H1 (cell line): ENCODE results near the gene TMED4. TPM values are rescaled to one million over a fixed set of nuclear protein-coding genes. Genes with fewer than 3 reads are reported as not detected.

ENCODE experiments used
- CTCF ChIA-PET: fragments of 300-600 bp; sonication (Branson Sonifier 250); formaldehyde crosslinking; loops from one replicate; lab custom pipeline; 2021; ENCODE audit not compliant: partially characterized antibody; lab: Charles Lee
- POLR2A ChIA-PET: fragments of 300-600 bp; sonication (Branson Sonifier 250); formaldehyde crosslinking; loops from one replicate; lab custom pipeline; 2021; ENCODE audit warnings: inconsistent platforms; ENCODE audit not compliant: partially characterized antibody; lab: Charles Lee
- DNase-seq, 2 experiments: peaks; one replicate each; pipeline versions ENCODE4 v3.0.0 to v3.0.0-alpha.2; 2010 to 2022; ENCODE audit warnings: low spot score in 2 of 2, low read depth in 1 of 2, mixed read lengths in 1 of 2
- FAIRE-seq: peaks from 2 replicates; lab custom pipeline; 2011; peaks lifted over from hg19 to GRCh38; lab: Jason Lieb, UNC
- H2AFZ ChIP-seq: 2 replicates; pipeline ENCODE4 v1.8.1; 2012; ENCODE audit warnings: low read length, inconsistent platforms
- H2AK5ac ChIP-seq: 2 replicates; pipeline ENCODE4 v1.6.1; 2013; ENCODE audit warnings: low read depth, low read length
- H2BK120ac ChIP-seq: replicated peaks from 2 replicates; pipeline ENCODE3; 2013; ENCODE audit warnings: low read depth, low read length, inconsistent platforms
- H2BK12ac ChIP-seq: 2 replicates; pipeline ENCODE4 v1.6.1; 2013; ENCODE audit warnings: low read depth, low read length
- H2BK15ac ChIP-seq: 2 replicates; pipeline ENCODE4 v1.6.1; 2013; ENCODE audit warnings: low read length
- H2BK20ac ChIP-seq: 2 replicates; pipeline ENCODE4 v1.6.1; 2013; ENCODE audit warnings: low read length
- H2BK5ac ChIP-seq: 2 replicates; pipeline ENCODE4 v1.6.1; 2013; ENCODE audit warnings: low read depth, low read length
- H3K14ac ChIP-seq: 2 replicates; pipeline ENCODE4 v1.6.1; 2013; ENCODE audit warnings: inconsistent platforms; ENCODE audit not compliant: insufficient read length
- H3K18ac ChIP-seq: 2 replicates; pipeline ENCODE4 v1.6.1; 2013; ENCODE audit warnings: low read length; ENCODE audit errors: extremely low read depth
- H3K23ac ChIP-seq: 2 replicates; pipeline ENCODE4 v1.6.1; 2013; ENCODE audit warnings: inconsistent platforms; ENCODE audit not compliant: insufficient read length
- H3K23me2 ChIP-seq: 2 replicates; pipeline ENCODE4 v1.6.1; 2013; ENCODE audit warnings: low read depth, low read length
- H3K27ac ChIP-seq: 2 replicates; pipeline ENCODE4 v1.6.1; 2011; ENCODE audit warnings: low read depth, low read length, inconsistent platforms
- H3K27me3 ChIP-seq, 4 experiments: replicated peaks in 1 of 4; 1 replicate in 1 of 4; 2 replicates in 3 of 4; pipeline versions ENCODE4 v1.6.1 to v1.8.1; 2011 to 2013; ENCODE audit warnings: low read length in 3 of 4, mild to moderate bottlenecking in 3 of 4, inconsistent platforms in 2 of 4, mixed read lengths in 2 of 4, moderate library complexity in 1 of 4; ENCODE audit not compliant: control insufficient read depth in 3 of 4, insufficient read depth in 3 of 4; ENCODE audit errors: extremely low read depth in 1 of 4
- H3K36me3 ChIP-seq, 4 experiments: 2 replicates each; pipeline versions ENCODE4 v1.6.1 to v1.8.1; 2011 to 2013; ENCODE audit warnings: mild to moderate bottlenecking in 4 of 4, low read length in 3 of 4, moderate library complexity in 2 of 4, control low read depth in 1 of 4, inconsistent platforms in 1 of 4; ENCODE audit not compliant: insufficient read depth in 4 of 4, control insufficient read depth in 2 of 4
- H3K4ac ChIP-seq: replicated peaks from 2 replicates; pipeline ENCODE3; 2013; ENCODE audit warnings: low read length, low read depth, mixed read lengths, inconsistent platforms; ENCODE audit not compliant: insufficient read length
- H3K4me1 ChIP-seq, 4 experiments: replicated peaks in 1 of 4; 1 replicate in 1 of 4; 2 replicates in 3 of 4; pipeline versions ENCODE4 v1.6.1 to v1.8.1; 2011 to 2013; ENCODE audit warnings: low read length in 3 of 4, inconsistent platforms in 2 of 4, mixed read lengths in 1 of 4; ENCODE audit not compliant: insufficient read depth in 4 of 4, control insufficient read depth in 3 of 4
- H3K4me2 ChIP-seq, 2 experiments: 2 replicates each; pipeline versions ENCODE4 v1.6.1 to v1.8.1; 2011 to 2013; ENCODE audit warnings: low read depth in 2 of 2, low read length in 2 of 2, control low read depth in 1 of 2, inconsistent platforms in 1 of 2, mild to moderate bottlenecking in 1 of 2; ENCODE audit not compliant: insufficient read depth in 1 of 2
- H3K4me3 ChIP-seq, 4 experiments: fragments of 200-600, 300-600 bp in 1 of 4; sonication (generic), shearing (Covaris generic), sonication (Bioruptor Twin) in 1 of 4; 2 replicates each; pipeline versions ENCODE4 v1.5.1 to v1.8.1; 2011 to 2016; ENCODE audit warnings: low read length in 4 of 4, low read depth in 3 of 4, control low read depth in 2 of 4, inconsistent platforms in 2 of 4, mild to moderate bottlenecking in 2 of 4, mixed read lengths in 1 of 4, moderate library complexity in 1 of 4; ENCODE audit not compliant: insufficient read depth in 2 of 4; ENCODE audit errors: extremely low read depth in 1 of 4
- H3K56ac ChIP-seq: replicated peaks from 2 replicates; pipeline ENCODE3; 2013; ENCODE audit warnings: low read depth, mild to moderate bottlenecking, mixed read lengths, low read length, inconsistent platforms; ENCODE audit not compliant: insufficient read length
- H3K79me1 ChIP-seq: 2 replicates; pipeline ENCODE4 v1.6.1; 2013; ENCODE audit warnings: low read depth, low read length, control low read depth
- H3K79me2 ChIP-seq, 2 experiments: 2 replicates each; pipeline versions ENCODE4 v1.6.1 to v1.8.1; 2012 to 2013; ENCODE audit warnings: low read length in 2 of 2, mild to moderate bottlenecking in 2 of 2, inconsistent platforms in 1 of 2; ENCODE audit not compliant: insufficient read depth in 2 of 2, control insufficient read depth in 1 of 2
- H3K9ac ChIP-seq, 4 experiments: replicated peaks in 1 of 4; 1 replicate in 1 of 4; 2 replicates in 3 of 4; pipeline versions ENCODE4 v1.6.1 to v1.8.1; 2011 to 2013; ENCODE audit warnings: low read depth in 3 of 4, low read length in 3 of 4, control low read depth in 2 of 4, mild to moderate bottlenecking in 2 of 4, moderate library complexity in 2 of 4, inconsistent platforms in 1 of 4; ENCODE audit errors: extremely low read depth in 1 of 4
- H3K9me3 ChIP-seq, 2 experiments: 2 replicates each; pipeline versions ENCODE4 v1.6.1 to v1.8.1; 2012 to 2013; ENCODE audit warnings: mild to moderate bottlenecking in 2 of 2, moderate library complexity in 2 of 2, control low read depth in 1 of 2, inconsistent platforms in 1 of 2, low read depth in 1 of 2, low read length in 1 of 2, mixed read lengths in 1 of 2; ENCODE audit not compliant: insufficient read depth in 2 of 2
- H4K20me1 ChIP-seq, 2 experiments: replicated peaks in 1 of 2; 2 replicates each; pipeline versions ENCODE3 to v1.8.1; 2011 to 2013; ENCODE audit warnings: inconsistent platforms in 2 of 2, low read length in 2 of 2, mild to moderate bottlenecking in 1 of 2; ENCODE audit not compliant: insufficient read depth in 2 of 2, control insufficient read depth in 1 of 2
- H4K5ac ChIP-seq: 2 replicates; pipeline ENCODE4 v1.6.1; 2013; ENCODE audit warnings: low read length, low read depth, mixed read lengths, inconsistent platforms; ENCODE audit not compliant: insufficient read length
- H4K8ac ChIP-seq: 2 replicates; pipeline ENCODE4 v1.8.0; 2013; ENCODE audit warnings: mild to moderate bottlenecking, moderate library complexity, low read length, inconsistent platforms; ENCODE audit not compliant: insufficient read depth; ENCODE audit errors: extremely low read depth
- H4K91ac ChIP-seq: replicated peaks from 2 replicates; pipeline ENCODE3; 2013; ENCODE audit warnings: low read length, mixed read lengths, inconsistent platforms; ENCODE audit not compliant: insufficient read length
- ATF3 ChIP-seq: IDR thresholded peaks from 2 replicates; pipeline ENCODE4 v1.6.1; 2011; ENCODE audit warnings: low read depth, mild to moderate bottlenecking, low read length; ENCODE audit not compliant: insufficient read depth
- CBX8 ChIP-seq: fragments of 300-800, 300-1000 bp; sonication (generic); IDR thresholded peaks from 2 replicates; pipeline ENCODE4 v1.7.1; 2016; ENCODE audit warnings: low read depth, low read length, borderline replicate concordance
- CREB1 ChIP-seq: IDR thresholded peaks from 2 replicates; pipeline ENCODE4 v1.6.1; 2012; ENCODE audit warnings: inconsistent platforms
- RBBP5 ChIP-seq: IDR thresholded peaks from 2 replicates; pipeline ENCODE4 v1.7.1; 2012; ENCODE audit warnings: low read depth, mild to moderate bottlenecking, inconsistent platforms, low read length, moderate library complexity, borderline replicate concordance
- RNF2 ChIP-seq: fragments of 200-900, 300-1000 bp; sonication (generic); IDR thresholded peaks from 2 replicates; pipeline ENCODE4 v1.7.1; 2016; ENCODE audit warnings: borderline replicate concordance, low read depth, mild to moderate bottlenecking, antibody characterized with exemption, low read length; ENCODE audit not compliant: poor library complexity, severe bottlenecking; ENCODE audit errors: missing control alignments
- WGBS, 2 experiments: shearing (Covaris generic) in 1 of 2; methylation state at CpG; one replicate each; pipeline versions ENCODE4 v1.1.6 to v1.1.7; 2013 to 2015; ENCODE audit warnings: low lambda C conversion rate in 2 of 2, mixed read lengths in 2 of 2, inconsistent platforms in 1 of 2, low coverage in 1 of 2, missing lambda C conversion rate in 1 of 2; ENCODE audit not compliant: insufficient replicate concordance in 2 of 2, insufficient coverage in 1 of 2, insufficient read length in 1 of 2; ENCODE audit errors: extremely low coverage in 1 of 2, missing lambda C conversion rate in 1 of 2; 5-methylcytosine and 5-hydroxymethylcytosine counted together
- polyA plus RNA-seq, 7 experiments: library from polyadenylated mRNA; depleted of rRNA in 3 of 7; stranded (reverse) in 5 of 7; unstranded in 2 of 7; fragments of >200 nt in 5 of 7; fragments of 200-250 nt in 2 of 7; gene quantifications; 1 replicate in 5 of 7; 2 replicates in 1 of 7; 4 replicates in 1 of 7; pipeline versions ENCODE4 v1.2.1 to v1.2.3, GENCODE V29; 2011 to 2013; ENCODE audit warnings: missing spikeins in 2 of 7, mixed read lengths in 2 of 7
- total RNA-seq: library from RNA; stranded (reverse); fragmentation: NEBNext Ultra II Directional; extraction: Animal tissue kit (Norgen Biotek cat#: 25700); gene quantifications from 2 replicates; pipeline ENCODE4 v1.2.1, GENCODE V29; 2021
- TF ChIP-seq, protein P1 (sequence below), 3 experiments: IDR thresholded peaks; 1 replicate in 2 of 3; 2 replicates in 1 of 3; pipeline versions ENCODE4 v1.5.1 to v1.6.1; 2011; ENCODE audit warnings: low read length in 3 of 3, mild to moderate bottlenecking in 3 of 3, inconsistent platforms in 2 of 3, low read depth in 1 of 3, moderate library complexity in 1 of 3; ENCODE audit not compliant: insufficient read depth in 1 of 3; ENCODE audit errors: control extremely low read depth in 1 of 3
- TF ChIP-seq, protein P2 (sequence below): IDR thresholded peaks from 2 replicates; pipeline ENCODE4 v1.6.1; 2012; ENCODE audit warnings: inconsistent platforms

TMED4 gene
- total and polyA plus RNA-seq, 2 of the 8 experiments (the other 6 are each of a cell fraction or from before 2014, with no cell fraction given) = 44.9 to 76.7 TPM

- Histone ChIP-seq H4K20me1 (no peaks in the 10 kb centered on the region), H2BK120ac (no peak overlapping the region), H2BK20ac (no peak overlapping the region), H3K18ac (no peak overlapping the region), H3K27me3 (no peaks in the 10 kb centered on the region), H3K9ac (no peak overlapping the region), H2BK12ac (no peak overlapping the region), H3K27ac (no peak overlapping the region), H3K79me1 (no peaks in the 10 kb centered on the region), H3K4me3 (no peak overlapping the region), H2AFZ (no peak overlapping the region), H3K4ac (no peak overlapping the region), H3K4me1 (no peaks in the 10 kb centered on the region), H2AK5ac (no peak overlapping the region), H3K56ac (no peak overlapping the region), H3K4me2 (no peak overlapping the region)
- no peak for DNase-seq
- CTCF ChIA-PET = interaction anchor here (0.7 to 10.0 kb wide), 2 partner anchors 23 to 133 kb away, joined by 3 to 98 read pairs; no protein-coding TSS in a partner anchor
- TF ChIP-seq RNF2 (no peak), CBX8 (no peak), ATF3 (no peak), RBBP5 (no peak), CREB1 (no peak)
- TF ChIP-seq, protein P1, sequence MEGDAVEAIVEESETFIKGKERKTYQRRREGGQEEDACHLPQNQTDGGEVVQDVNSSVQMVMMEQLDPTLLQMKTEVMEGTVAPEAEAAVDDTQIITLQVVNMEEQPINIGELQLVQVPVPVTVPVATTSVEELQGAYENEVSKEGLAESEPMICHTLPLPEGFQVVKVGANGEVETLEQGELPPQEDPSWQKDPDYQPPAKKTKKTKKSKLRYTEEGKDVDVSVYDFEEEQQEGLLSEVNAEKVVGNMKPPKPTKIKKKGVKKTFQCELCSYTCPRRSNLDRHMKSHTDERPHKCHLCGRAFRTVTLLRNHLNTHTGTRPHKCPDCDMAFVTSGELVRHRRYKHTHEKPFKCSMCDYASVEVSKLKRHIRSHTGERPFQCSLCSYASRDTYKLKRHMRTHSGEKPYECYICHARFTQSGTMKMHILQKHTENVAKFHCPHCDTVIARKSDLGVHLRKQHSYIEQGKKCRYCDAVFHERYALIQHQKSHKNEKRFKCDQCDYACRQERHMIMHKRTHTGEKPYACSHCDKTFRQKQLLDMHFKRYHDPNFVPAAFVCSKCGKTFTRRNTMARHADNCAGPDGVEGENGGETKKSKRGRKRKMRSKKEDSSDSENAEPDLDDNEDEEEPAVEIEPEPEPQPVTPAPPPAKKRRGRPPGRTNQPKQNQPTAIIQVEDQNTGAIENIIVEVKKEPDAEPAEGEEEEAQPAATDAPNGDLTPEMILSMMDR (IDR thresholded peaks at IDR 0.05; ENCODE audit: control extremely low read depth in 1 of 3, insufficient read depth in 1 of 3, low read depth in 1 of 3, low read length in 3 of 3) = no peak
- TF ChIP-seq, protein P2, sequence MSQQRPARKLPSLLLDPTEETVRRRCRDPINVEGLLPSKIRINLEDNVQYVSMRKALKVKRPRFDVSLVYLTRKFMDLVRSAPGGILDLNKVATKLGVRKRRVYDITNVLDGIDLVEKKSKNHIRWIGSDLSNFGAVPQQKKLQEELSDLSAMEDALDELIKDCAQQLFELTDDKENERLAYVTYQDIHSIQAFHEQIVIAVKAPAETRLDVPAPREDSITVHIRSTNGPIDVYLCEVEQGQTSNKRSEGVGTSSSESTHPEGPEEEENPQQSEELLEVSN = no peak
- TF ChIP-seq, all 59 proteins: peak for 0
- Histone ChIP-seq H3K23ac (no peak overlapping the region), H4K91ac (no peak overlapping the region), H3K79me2 (no peaks in the 10 kb centered on the region), H4K8ac (no peak overlapping the region; the same call in 1 of the 2 replicates), H4K5ac (no peak overlapping the region), H3K14ac (no peak overlapping the region), H2BK5ac (no peak overlapping the region), H3K23me2 (no peaks in the 10 kb centered on the region), H3K36me3 (no peaks in the 10 kb centered on the region), H2BK15ac (no peak overlapping the region), H3K9me3 (no peaks in the 10 kb centered on the region)
- 95% methylated on average over 5 of the region's 5 CpGs; no CpG with 5 or more reads in 1 of the 2 experiments for WGBS, 2 experiments
- no peak for FAIRE-seq
- POLR2A ChIA-PET = no interaction called here
Measured at GRCh38 chr7:44540592-44541027, 41.4 kb downstream of the TMED4 start.
